ENCODE data around the gene KRT10. TPM values are rescaled to one million over a fixed set of nuclear protein-coding genes. Genes with fewer than 3 reads are reported as not detected.

KRT10 gene
- total and polyA plus RNA-seq, 2 experiments from 2014 or later, result 9.6 to 123 TPM

GRCh38 chr17:40817103-40817682 is 5.2 kb downstream of the KRT10 start:
- 0 out of 3 replicates have a peak, but pooled peaks cover 2% of the 10 kb centered on the region for H3K4me1 Mint-ChIP-seq
- H3K4me3 Mint-ChIP-seq, result peak overlapping the region; percentile 80
- TF ChIP-seq ETS1 (IDR thresholded peaks at IDR 0.05) (no peak), ZNF331 (CRISPR knock-in tag; IDR thresholded peaks at IDR 0.05; ENCODE audit: low read depth) (no peak), CREB1 (CRISPR knock-in tag; IDR thresholded peaks at IDR 0.05; ENCODE audit: low read depth) (no peak), ZNF462 (CRISPR knock-in tag; IDR thresholded peaks at IDR 0.05) (no peak), NANOG (IDR thresholded peaks at IDR 0.05; ENCODE audit: borderline replicate concordance) (no peak), EZH2phosphoT487 (IDR thresholded peaks at IDR 0.05; ENCODE audit: unreplicated experiment) (no peak), ZNF114 (CRISPR knock-in tag; IDR thresholded peaks at IDR 0.05) (no peak), POLR2AphosphoS5 (IDR thresholded peaks at IDR 0.05; ENCODE audit: low read depth) (no peak), EZH2 (IDR thresholded peaks at IDR 0.05; ENCODE audit: low read depth, unreplicated experiment) (no peak), STAT1 (IDR thresholded peaks at IDR 0.05; ENCODE audit: unreplicated experiment) (no peak), JUNB (IDR thresholded peaks at IDR 0.05; ENCODE audit: unreplicated experiment) (no peak)
- TF ChIP-seq, protein P1, sequence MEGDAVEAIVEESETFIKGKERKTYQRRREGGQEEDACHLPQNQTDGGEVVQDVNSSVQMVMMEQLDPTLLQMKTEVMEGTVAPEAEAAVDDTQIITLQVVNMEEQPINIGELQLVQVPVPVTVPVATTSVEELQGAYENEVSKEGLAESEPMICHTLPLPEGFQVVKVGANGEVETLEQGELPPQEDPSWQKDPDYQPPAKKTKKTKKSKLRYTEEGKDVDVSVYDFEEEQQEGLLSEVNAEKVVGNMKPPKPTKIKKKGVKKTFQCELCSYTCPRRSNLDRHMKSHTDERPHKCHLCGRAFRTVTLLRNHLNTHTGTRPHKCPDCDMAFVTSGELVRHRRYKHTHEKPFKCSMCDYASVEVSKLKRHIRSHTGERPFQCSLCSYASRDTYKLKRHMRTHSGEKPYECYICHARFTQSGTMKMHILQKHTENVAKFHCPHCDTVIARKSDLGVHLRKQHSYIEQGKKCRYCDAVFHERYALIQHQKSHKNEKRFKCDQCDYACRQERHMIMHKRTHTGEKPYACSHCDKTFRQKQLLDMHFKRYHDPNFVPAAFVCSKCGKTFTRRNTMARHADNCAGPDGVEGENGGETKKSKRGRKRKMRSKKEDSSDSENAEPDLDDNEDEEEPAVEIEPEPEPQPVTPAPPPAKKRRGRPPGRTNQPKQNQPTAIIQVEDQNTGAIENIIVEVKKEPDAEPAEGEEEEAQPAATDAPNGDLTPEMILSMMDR (conservative IDR thresholded peaks at IDR 0.05; ENCODE audit: low read depth in 2 of 2), result no peak
- TF ChIP-seq, protein P2, sequence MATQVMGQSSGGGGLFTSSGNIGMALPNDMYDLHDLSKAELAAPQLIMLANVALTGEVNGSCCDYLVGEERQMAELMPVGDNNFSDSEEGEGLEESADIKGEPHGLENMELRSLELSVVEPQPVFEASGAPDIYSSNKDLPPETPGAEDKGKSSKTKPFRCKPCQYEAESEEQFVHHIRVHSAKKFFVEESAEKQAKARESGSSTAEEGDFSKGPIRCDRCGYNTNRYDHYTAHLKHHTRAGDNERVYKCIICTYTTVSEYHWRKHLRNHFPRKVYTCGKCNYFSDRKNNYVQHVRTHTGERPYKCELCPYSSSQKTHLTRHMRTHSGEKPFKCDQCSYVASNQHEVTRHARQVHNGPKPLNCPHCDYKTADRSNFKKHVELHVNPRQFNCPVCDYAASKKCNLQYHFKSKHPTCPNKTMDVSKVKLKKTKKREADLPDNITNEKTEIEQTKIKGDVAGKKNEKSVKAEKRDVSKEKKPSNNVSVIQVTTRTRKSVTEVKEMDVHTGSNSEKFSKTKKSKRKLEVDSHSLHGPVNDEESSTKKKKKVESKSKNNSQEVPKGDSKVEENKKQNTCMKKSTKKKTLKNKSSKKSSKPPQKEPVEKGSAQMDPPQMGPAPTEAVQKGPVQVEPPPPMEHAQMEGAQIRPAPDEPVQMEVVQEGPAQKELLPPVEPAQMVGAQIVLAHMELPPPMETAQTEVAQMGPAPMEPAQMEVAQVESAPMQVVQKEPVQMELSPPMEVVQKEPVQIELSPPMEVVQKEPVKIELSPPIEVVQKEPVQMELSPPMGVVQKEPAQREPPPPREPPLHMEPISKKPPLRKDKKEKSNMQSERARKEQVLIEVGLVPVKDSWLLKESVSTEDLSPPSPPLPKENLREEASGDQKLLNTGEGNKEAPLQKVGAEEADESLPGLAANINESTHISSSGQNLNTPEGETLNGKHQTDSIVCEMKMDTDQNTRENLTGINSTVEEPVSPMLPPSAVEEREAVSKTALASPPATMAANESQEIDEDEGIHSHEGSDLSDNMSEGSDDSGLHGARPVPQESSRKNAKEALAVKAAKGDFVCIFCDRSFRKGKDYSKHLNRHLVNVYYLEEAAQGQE (IDR thresholded peaks at IDR 0.05; ENCODE audit: unreplicated experiment), result no peak
- ATAC-seq (no peak), DNase-seq (ENCODE audit: low spot score) (no peak)
- Histone ChIP-seq H3K9me2 (ENCODE audit: insufficient read depth) (peaks cover 2% of the 10 kb centered on the region; the same call in 1 of the 2 replicates), H2AFZ (no peak overlapping the region), H4K20me1 (replicated peaks; ENCODE audit: insufficient read depth) (no peaks in the 10 kb centered on the region), H3K79me2 (replicated peaks; ENCODE audit: insufficient read depth) (no peaks in the 10 kb centered on the region), H3F3A (replicated peaks; ENCODE audit: low read depth) (peaks cover 6% of the 10 kb centered on the region; the same call in 1 of the 2 replicates), H3K27me3 (ENCODE audit: insufficient read depth) (peaks cover 4% of the 10 kb centered on the region; the same call in 1 of the 2 replicates), H3K36me3 (ENCODE audit: insufficient read depth) (peaks cover 5% of the 10 kb centered on the region; the same call in 1 of the 2 replicates), H3K4me3 (no peak overlapping the region), H3K4me2 (no peak overlapping the region), H3K27ac (ENCODE audit: low read depth) (no peak overlapping the region), H3K4me1 (ENCODE audit: insufficient read depth) (peaks cover 10% of the 10 kb centered on the region; the same call in 1 of the 2 replicates)
- H3K27me3 Mint-ChIP-seq (ENCODE audit: insufficient read depth, low read depth, poor library complexity), result peaks cover 3% of the 10 kb centered on the region
- no peak overlapping the region for H3K27ac Mint-ChIP-seq
- H3K36me3 Mint-ChIP-seq (ENCODE audit: low read depth), result peaks cover 8% of the 10 kb centered on the region; the same call in 2 of the 3 replicates
- no peaks in the 10 kb centered on the region; the same call in 2 of the 3 replicates for H3K9me3 Mint-ChIP-seq
